Thoracic aorta (tissue), 2 donors: ENCODE data around the gene NOC2L. TPM values are rescaled to one million over a fixed set of nuclear protein-coding genes. Genes with fewer than 3 reads are reported as not detected.

Source experiments
- ATAC-seq: fragments of 150-250 bp; one replicate; pipeline ENCODE4 v1.8.0; 2017; ENCODE audit warnings: low read depth; ENCODE audit not compliant: insufficient number of reproducible peaks, low FRiP score
- DNase-seq: peaks from one replicate; pipeline ENCODE4 v3.0.0-alpha.2; 2020; ENCODE audit warnings: low spot score
- H3K27ac ChIP-seq, 2 donors: fragments of 200-600 bp; sonication (generic); 1 replicate in 1 of 2; 2 replicates in 1 of 2; pipeline ENCODE4 v1.5.1; 2016; ENCODE audit warnings: mild to moderate bottlenecking in 2 of 2, moderate library complexity in 2 of 2
- H3K27me3 ChIP-seq: fragments of 200-600 bp; sonication (generic); replicated peaks from 2 replicates; pipeline ENCODE4 v1.6.0; 2016; ENCODE audit warnings: mild to moderate bottlenecking; ENCODE audit not compliant: insufficient read depth
- H3K36me3 ChIP-seq: fragments of 200-600 bp; sonication (generic); one replicate; pipeline ENCODE4 v1.5.1; 2016
- H3K4me1 ChIP-seq, 2 donors: fragments of 200-600 bp; sonication (generic); 1 replicate in 1 of 2; 2 replicates in 1 of 2; pipeline versions ENCODE4 v1.5.1 to v1.6.0; 2016; ENCODE audit warnings: low read depth in 2 of 2, mild to moderate bottlenecking in 1 of 2; ENCODE audit not compliant: control insufficient read depth in 1 of 2
- H3K4me3 ChIP-seq: fragments of 200-600 bp; sonication (generic); 2 replicates; pipeline ENCODE4 v1.5.1; 2016; ENCODE audit warnings: mild to moderate bottlenecking
- H3K9me3 ChIP-seq: fragments of 200-600 bp; sonication (generic); 2 replicates; pipeline ENCODE4 v1.5.1; 2016
- total RNA-seq, 2 donors: library from RNA; depleted of rRNA; stranded (reverse); fragments of >200 nt; gene quantifications; one replicate each; pipeline versions ENCODE4 v1.1.0 to v1.2.3, GENCODE V29; 2016
- TF ChIP-seq, protein P1 (sequence below): fragments of 200-600 bp; sonication (generic); IDR thresholded peaks from one replicate; pipeline ENCODE4 v1.5.1; 2019; ENCODE audit warnings: antibody characterized with exemption

NOC2L gene
- total RNA-seq, 2 donors from 2014 or later: 33.8 to 47.2 TPM

- Histone ChIP-seq H3K4me3 (peak overlapping the region; percentile 66), H3K27ac (peak overlapping the region in 1 of 2 donors; percentile 36), H3K9me3 (no peaks in the 10 kb centered on the region), H3K27me3 (peaks cover 6% of the 10 kb centered on the region), H3K36me3 (peaks cover 13% of the 10 kb centered on the region), H3K4me1 (peaks cover 22 to 34% of the 10 kb centered on the region in 2 donors)
- no peak for ATAC-seq
- DNase-seq: no peak
- TF ChIP-seq, protein P1, sequence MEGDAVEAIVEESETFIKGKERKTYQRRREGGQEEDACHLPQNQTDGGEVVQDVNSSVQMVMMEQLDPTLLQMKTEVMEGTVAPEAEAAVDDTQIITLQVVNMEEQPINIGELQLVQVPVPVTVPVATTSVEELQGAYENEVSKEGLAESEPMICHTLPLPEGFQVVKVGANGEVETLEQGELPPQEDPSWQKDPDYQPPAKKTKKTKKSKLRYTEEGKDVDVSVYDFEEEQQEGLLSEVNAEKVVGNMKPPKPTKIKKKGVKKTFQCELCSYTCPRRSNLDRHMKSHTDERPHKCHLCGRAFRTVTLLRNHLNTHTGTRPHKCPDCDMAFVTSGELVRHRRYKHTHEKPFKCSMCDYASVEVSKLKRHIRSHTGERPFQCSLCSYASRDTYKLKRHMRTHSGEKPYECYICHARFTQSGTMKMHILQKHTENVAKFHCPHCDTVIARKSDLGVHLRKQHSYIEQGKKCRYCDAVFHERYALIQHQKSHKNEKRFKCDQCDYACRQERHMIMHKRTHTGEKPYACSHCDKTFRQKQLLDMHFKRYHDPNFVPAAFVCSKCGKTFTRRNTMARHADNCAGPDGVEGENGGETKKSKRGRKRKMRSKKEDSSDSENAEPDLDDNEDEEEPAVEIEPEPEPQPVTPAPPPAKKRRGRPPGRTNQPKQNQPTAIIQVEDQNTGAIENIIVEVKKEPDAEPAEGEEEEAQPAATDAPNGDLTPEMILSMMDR: no peak
Measured at GRCh38 chr1:941588-942383, 17.3 kb downstream of the NOC2L start.

GRCh38 chr1:941015-941587 is 18.0 kb downstream of the NOC2L start:
- ATAC-seq (no peak), DNase-seq (no peak)
- TF ChIP-seq, protein P1: no peak
- Histone ChIP-seq H3K27ac (peak overlapping the region in 1 of 2 donors; percentile 36), H3K36me3 (peaks cover 6% of the 10 kb centered on the region), H3K4me1 (peaks cover 22 to 34% of the 10 kb centered on the region in 2 donors), H3K9me3 (no peaks in the 10 kb centered on the region), H3K4me3 (peak overlapping the region; percentile 66), H3K27me3 (peaks cover 6% of the 10 kb centered on the region)

DNA sequence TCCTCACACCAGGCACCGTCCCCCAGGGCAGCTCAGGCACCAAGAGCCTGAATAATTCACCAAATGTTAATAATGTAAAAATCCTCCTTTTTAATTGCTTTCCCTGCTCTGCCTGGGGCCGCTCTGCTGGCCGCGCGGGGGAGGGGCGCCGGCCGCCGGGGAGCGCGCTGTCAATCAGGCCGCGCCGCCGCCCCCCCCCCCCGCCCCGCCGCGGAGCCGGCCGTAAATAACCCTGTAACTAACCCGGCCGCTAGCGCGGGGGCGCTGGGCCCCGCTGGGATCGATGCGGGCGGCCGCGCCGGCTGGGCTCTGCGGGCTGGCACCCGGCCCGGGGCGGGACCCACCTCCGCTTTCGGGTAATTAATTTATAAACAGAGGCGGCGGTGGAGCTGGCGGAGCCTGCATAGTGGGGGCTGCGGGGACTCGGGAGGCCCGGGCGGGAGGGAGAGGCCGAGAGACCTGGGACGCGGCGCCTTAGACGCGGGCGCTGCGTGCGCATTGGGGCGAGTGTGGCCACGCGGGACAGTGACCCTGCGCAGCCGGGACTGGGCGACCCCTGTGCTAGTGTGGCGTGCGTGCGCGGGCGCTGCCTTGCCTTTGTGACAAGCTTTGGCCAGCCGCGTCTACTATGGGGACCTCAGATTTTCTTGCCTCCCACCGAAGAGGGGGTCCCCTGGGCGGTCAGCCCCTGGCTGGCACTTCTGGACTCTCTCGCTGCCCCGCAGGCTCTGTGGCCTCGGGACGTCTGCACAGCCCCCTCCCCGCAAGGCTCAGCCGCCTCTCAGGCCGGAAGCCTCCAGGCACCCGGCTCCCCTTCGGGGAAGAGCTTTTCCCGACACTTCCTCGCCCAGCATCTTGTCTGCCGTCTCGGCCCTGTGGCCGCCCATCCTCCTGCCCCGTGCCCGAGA is 18.7 kb downstream of the NOC2L start:
- Histone ChIP-seq H3K4me3 (peak overlapping the region; percentile 66), H3K36me3 (peaks cover 4% of the 10 kb centered on the region), H3K27me3 (peaks cover 6% of the 10 kb centered on the region), H3K9me3 (no peaks in the 10 kb centered on the region), H3K4me1 (peaks cover 22 to 34% of the 10 kb centered on the region in 2 donors), H3K27ac (peak overlapping the region in 1 of 2 donors; percentile 36)
- ATAC-seq: no peak
- TF ChIP-seq, protein P1: no peak
- DNase-seq: no peak

GRCh38 chr1:939511-940106 is 19.4 kb downstream of the NOC2L start:
- no peaks in the 10 kb centered on the region for H3K9me3 ChIP-seq
- DNase-seq: no peak
- peak overlapping the region; percentile 66 for H3K4me3 ChIP-seq
- ATAC-seq: no peak
- peaks cover 6% of the 10 kb centered on the region for H3K27me3 ChIP-seq
- H3K27ac ChIP-seq: no peak overlapping the region
- no peaks in the 10 kb centered on the region for H3K36me3 ChIP-seq
- TF ChIP-seq, protein P1: no peak
- peaks cover 22 to 34% of the 10 kb centered on the region in 2 donors for H3K4me1 ChIP-seq
